GM12878 (cell line): ENCODE results near the gene FAM107A. TPM values are rescaled to one million over a fixed set of nuclear protein-coding genes. Genes with fewer than 3 reads are reported as not detected.

Source experiments
- ATAC-seq: fragments of 200-7000 bp; cut with Tn5 transposase; 3 replicates; pipeline ENCODE4 v1.9.1; 2020; ENCODE audit warnings: mild to moderate bottlenecking, moderate library complexity
- BruUV-seq: library from RNA; stranded (reverse); fragments of 400-500 nt; replicated peaks from 2 replicates; lab custom pipeline; 2021; lab: Mats Ljungman, UMichigan
- CTCF ChIA-PET: fragments of 300-600 bp; sonication (Branson Sonifier 250); formaldehyde crosslinking; extraction: SDS; loops from one replicate; lab custom pipeline; 2021; ENCODE audit warnings: inconsistent platforms; lab: Yijun Ruan, JAX
- POLR2A ChIA-PET: fragments of 350-600 bp; formaldehyde crosslinking; extraction: SDS; loops from one replicate; lab custom pipeline; 2021; ENCODE audit warnings: inconsistent platforms; lab: Charles Lee
- RAD21 ChIA-PET: fragments of 300-600 bp; sonication (Branson Sonifier 250); formaldehyde crosslinking; loops from one replicate; lab custom pipeline; 2023; ENCODE audit warnings: antibody characterized with exemption; ENCODE audit not compliant: unreplicated experiment; lab: Charles Lee
- SMC1A ChIA-PET: fragments of 300-600 bp; sonication (Branson Sonifier 250); formaldehyde crosslinking; loops from one replicate; lab custom pipeline; 2023; ENCODE audit not compliant: unreplicated experiment, uncharacterized antibody; lab: Charles Lee
- DNase-seq: peaks from one replicate; pipeline ENCODE4 v3.0.0-alpha.2; 2011; ENCODE audit warnings: low read depth, low spot score
- FAIRE-seq: peaks from 3 replicates; lab custom pipeline; 2011; peaks lifted over from hg19 to GRCh38; lab: Jason Lieb, UNC
- H2AFZ ChIP-seq: 2 replicates; pipeline ENCODE4 v1.6.0; 2011; ENCODE audit warnings: low read depth, low read length, control low read depth; ENCODE audit not compliant: control insufficient read depth
- H3K27ac ChIP-seq: 2 replicates; pipeline ENCODE4 v1.5.1; 2011; ENCODE audit warnings: control low read depth; ENCODE audit not compliant: control insufficient read depth, insufficient read depth
- H3K27me3 ChIP-seq, 2 experiments: replicated peaks in 1 of 2; 2 replicates each; pipeline versions ENCODE4 v1.6.0 to v1.6.1; 2011; ENCODE audit warnings: low read length in 1 of 2; ENCODE audit not compliant: control insufficient read depth in 2 of 2, insufficient read depth in 2 of 2
- H3K36me3 ChIP-seq, 2 experiments: 2 replicates each; pipeline ENCODE4 v1.5.1; 2011; ENCODE audit warnings: low read length in 1 of 2; ENCODE audit not compliant: control insufficient read depth in 2 of 2, insufficient read depth in 2 of 2
- H3K4me1 ChIP-seq: 2 replicates; pipeline ENCODE4 v1.6.1; 2011; ENCODE audit warnings: mild to moderate bottlenecking, low read length, moderate library complexity, mixed read lengths; ENCODE audit not compliant: control insufficient read depth, insufficient read depth
- H3K4me2 ChIP-seq: 2 replicates; pipeline ENCODE4 v1.6.0; 2011; ENCODE audit warnings: control low read depth; ENCODE audit not compliant: control insufficient read depth, insufficient read depth
- H3K4me3 ChIP-seq: fragments of 200-600 bp; sonication (generic); 2 replicates; pipeline ENCODE4 v1.5.1; 2016
- H3K79me2 ChIP-seq: 2 replicates; pipeline ENCODE4 v1.6.0; 2011; ENCODE audit warnings: low read length; ENCODE audit not compliant: control insufficient read depth, insufficient read depth
- H3K9ac ChIP-seq: 2 replicates; pipeline ENCODE4 v1.8.0; 2011; ENCODE audit warnings: low read length, control low read depth, mixed read lengths; ENCODE audit not compliant: control insufficient read depth, insufficient read depth
- H3K9me3 ChIP-seq: replicated peaks from 3 replicates; pipeline ENCODE4 v1.5.1; 2011; ENCODE audit warnings: mild to moderate bottlenecking, low read length; ENCODE audit not compliant: control insufficient read depth, insufficient read depth
- H4K20me1 ChIP-seq: 2 replicates; pipeline ENCODE4 v1.6.0; 2011; ENCODE audit not compliant: control insufficient read depth, insufficient read depth
- ATF3 ChIP-seq: IDR thresholded peaks from 2 replicates; pipeline ENCODE4 v1.6.1; 2011; ENCODE audit warnings: low read depth, mild to moderate bottlenecking, low read length, moderate library complexity, borderline replicate concordance; ENCODE audit errors: extremely low read depth
- BCL11A ChIP-seq: IDR thresholded peaks from 2 replicates; pipeline ENCODE4 v1.6.1; 2011; ENCODE audit warnings: low read depth, low read length
- BCLAF1 ChIP-seq: fragments of 450-650 bp; IDR thresholded peaks from 2 replicates; pipeline ENCODE4 v1.6.1; 2017; ENCODE audit warnings: antibody characterized with exemption, mild to moderate bottlenecking, moderate library complexity
- CBX5 ChIP-seq: sonication (generic); IDR thresholded peaks from 2 replicates; pipeline ENCODE4 v1.6.1; 2016; ENCODE audit warnings: low read depth, moderate library complexity, mild to moderate bottlenecking, inconsistent platforms
- CREB1 ChIP-seq: IDR thresholded peaks from 2 replicates; pipeline ENCODE4 v1.6.1; 2012; ENCODE audit warnings: low read depth, mild to moderate bottlenecking, inconsistent platforms
- E2F8 ChIP-seq: fragments of 450-650 bp; IDR thresholded peaks from 2 replicates; pipeline ENCODE4 v1.6.1; 2018; ENCODE audit warnings: mild to moderate bottlenecking, low read depth, moderate library complexity; ENCODE audit not compliant: partially characterized antibody
- EGR1 ChIP-seq, 2 experiments: IDR thresholded peaks; 1 replicate in 1 of 2; 2 replicates in 1 of 2; pipeline ENCODE4 v1.6.1; 2011 to 2012; ENCODE audit warnings: low read depth in 2 of 2, low read length in 2 of 2, borderline replicate concordance in 1 of 2, mild to moderate bottlenecking in 1 of 2, moderate library complexity in 1 of 2
- EP300 ChIP-seq, 2 experiments: fragments of 150-350 bp in 1 of 2; IDR thresholded peaks; 2 replicates each; pipeline ENCODE4 v1.6.1; 2011 to 2012; ENCODE audit warnings: low read depth in 2 of 2, low read length in 2 of 2, borderline replicate concordance in 1 of 2, improper control_type of control experiment in 1 of 2, inconsistent platforms in 1 of 2; ENCODE audit not compliant: control insufficient read depth in 1 of 2
- FOS ChIP-seq: IDR thresholded peaks from 3 replicates; pipeline ENCODE4 v1.6.1; 2011; ENCODE audit warnings: borderline replicate concordance; ENCODE audit not compliant: insufficient read length; ENCODE audit errors: extremely low read depth
- FOXK2 ChIP-seq: fragments of 450-650 bp; IDR thresholded peaks from 2 replicates; pipeline ENCODE4 v1.6.1; 2017; ENCODE audit warnings: mild to moderate bottlenecking, moderate library complexity
- HDGF ChIP-seq: fragments of 450-650 bp; IDR thresholded peaks from 2 replicates; pipeline ENCODE4 v1.6.1; 2016; ENCODE audit warnings: antibody characterized with exemption
- MTA3 ChIP-seq: IDR thresholded peaks from 2 replicates; pipeline ENCODE4 v1.6.1; 2012; ENCODE audit warnings: low read length, inconsistent platforms, borderline replicate concordance
- MYB ChIP-seq: fragments of 150-350 bp; IDR thresholded peaks from 2 replicates; pipeline ENCODE4 v1.6.1; 2014; ENCODE audit warnings: mild to moderate bottlenecking, low read depth, low read length, borderline replicate concordance
- NBN ChIP-seq: fragments of 450-650 bp; IDR thresholded peaks from 2 replicates; pipeline ENCODE4 v1.6.1; 2016
- RAD21 ChIP-seq: IDR thresholded peaks from 2 replicates; pipeline ENCODE4 v1.6.1; 2011; ENCODE audit warnings: mild to moderate bottlenecking, low read depth, low read length, moderate library complexity; ENCODE audit not compliant: insufficient read depth
- RCOR1 ChIP-seq: conservative IDR thresholded peaks from 2 replicates; pipeline ENCODE4 v1.6.1; 2012; ENCODE audit warnings: low read depth, low read length, improper control_type of control experiment
- SMAD1 ChIP-seq: fragments of 450-650 bp; IDR thresholded peaks from 2 replicates; pipeline ENCODE4 v1.6.1; 2018; ENCODE audit warnings: mild to moderate bottlenecking, low read depth; ENCODE audit not compliant: partially characterized antibody
- SREBF2 ChIP-seq: IDR thresholded peaks from 2 replicates; pipeline ENCODE4 v1.6.1; 2012; ENCODE audit warnings: mild to moderate bottlenecking, low read length
- STAT1 ChIP-seq: fragments of 450-650 bp; conservative IDR thresholded peaks from 2 replicates; pipeline ENCODE4 v1.6.1; 2014; ENCODE audit warnings: antibody characterized with exemption, mild to moderate bottlenecking
- WGBS: methylation state at CpG from one replicate; pipeline ENCODE4 v1.1.6; 2016; ENCODE audit warnings: low lambda C conversion rate; ENCODE audit not compliant: insufficient replicate concordance, insufficient coverage; ENCODE audit errors: missing lambda C conversion rate; 5-methylcytosine and 5-hydroxymethylcytosine counted together
- in situ Hi-C: fragments of 300-500 bp; cut with MboI; formaldehyde crosslinking; loops from 9 replicates; pipeline ENCODE4 v1.14.3; 2018; ENCODE audit warnings: mixed read lengths
- intact Hi-C: fragments of 100-400 bp; cut with micrococcal nuclease; formaldehyde crosslinking; loops from one replicate; pipeline ENCODE4 v1.14.2; 2022; ENCODE audit not compliant: unreplicated experiment
- polyA plus RNA-seq, 11 experiments: library from polyadenylated mRNA; depleted of rRNA in 4 of 11; unstranded in 6 of 11; stranded (reverse) in 5 of 11; fragments of >200 nt; fragmentation: Nextera tagmentation in 4 of 11; fragmentation: Illumina TruSeq in 1 of 11; extraction: Ambion mirVana in 4 of 11; extraction: Trizol in 1 of 11; gene quantifications; 1 replicate in 1 of 11; 2 replicates in 10 of 11; pipeline versions ENCODE4 v1.2.1 to v1.2.3, GENCODE V29; 2011 to 2016; ENCODE audit warnings: inconsistent platforms in 2 of 11, missing spikeins in 2 of 11, low read depth in 1 of 11
- total RNA-seq, 4 experiments: library from RNA; depleted of rRNA in 3 of 4; stranded (reverse); fragments of >200 nt in 3 of 4; fragmentation: Illumina TruSeq in 1 of 4; extraction: Trizol in 1 of 4; gene quantifications; 2 replicates each; pipeline versions ENCODE4 v1.2.1 to v1.2.3, GENCODE V29; 2013 to 2021

The FAM107A gene
- total and polyA plus RNA-seq, 10 of the 15 experiments (the other 5 are each of a cell fraction or from before 2014, with no cell fraction given): not detected

- no peak for TF ChIP-seq E2F8
- TF ChIP-seq MTA3: no peak
- no peak for TF ChIP-seq STAT1
- TF ChIP-seq EP300 (IDR thresholded peaks at IDR 0.05; ENCODE audit: borderline replicate concordance in 1 of 2, control insufficient read depth in 1 of 2, low read depth in 2 of 2, low read length in 2 of 2): no peak
- no peak for TF ChIP-seq CBX5
- no peak for TF ChIP-seq SREBF2
- no peak for TF ChIP-seq MYB
Observed at GRCh38 chr3:58553003-58553402, 24.2 kb downstream of the FAM107A start (continued).

- POLR2A ChIA-PET: no interaction called here
- TF ChIP-seq EGR1 (IDR thresholded peaks at IDR 0.05; ENCODE audit: borderline replicate concordance in 1 of 2, low read depth in 2 of 2, low read length in 2 of 2) (no peak), HDGF (no peak), FOS (no peak), BCL11A (no peak), RAD21 (no peak), RCOR1 (no peak), SMAD1 (no peak), FOXK2 (no peak), CREB1 (no peak), ATF3 (no peak), NBN (no peak), BCLAF1 (no peak)
Observed at GRCh38 chr3:58551636-58552180, 25.5 kb downstream of the FAM107A start.

More at GRCh38 chr3:58551636-58552180, 25.5 kb downstream of the FAM107A start:
- in situ Hi-C loops: no loop called here
- Histone ChIP-seq H2AFZ (no peak overlapping the region), H3K9ac (no peak overlapping the region), H3K27ac (no peak overlapping the region), H3K27me3 (0 out of 4 replicates have a peak, but pooled peaks cover 0 to 3% of the 10 kb centered on the region in 2 experiments), H3K36me3 (no peaks in the 10 kb centered on the region), H3K9me3 (no peaks in the 10 kb centered on the region), H3K4me3 (no peak overlapping the region), H3K79me2 (no peaks in the 10 kb centered on the region), H4K20me1 (no peaks in the 10 kb centered on the region), H3K4me1 (no peaks in the 10 kb centered on the region), H3K4me2 (no peak overlapping the region)
- 30% methylated on average over 4 of the region's 4 CpGs for WGBS
- ChIA-PET RAD21 (no interaction called here), CTCF (interaction anchor here (1.3 kb wide), 1 partner anchor 16 kb away, joined by 3 read pairs; no protein-coding TSS in a partner anchor), SMC1A (no interaction called here)
- intact Hi-C loops: no loop called here
- BruUV-seq: no TSS peak
- FAIRE-seq (no peak), DNase-seq (no peak), ATAC-seq (no peak)
